GM13976 (cell line): ENCODE data around the gene MYO1E.

Experiments used
- DNase-seq: peaks from one replicate; pipeline ENCODE4 v3.0.0; 2012; ENCODE audit warnings: low spot score
- in situ Hi-C: fragments of 300-500 bp; cut with MboI; formaldehyde crosslinking; loops from one replicate; pipeline ENCODE4 v1.12.0; 2022; ENCODE audit warnings: low sequenced_read_pairs, mixed read lengths, inconsistent platforms; ENCODE audit not compliant: unreplicated experiment
- TF ChIP-seq, protein P1 (sequence below): IDR thresholded peaks from 2 replicates; pipeline ENCODE4 v1.5.1; 2012; ENCODE audit warnings: borderline replicate concordance, mild to moderate bottlenecking; ENCODE audit not compliant: insufficient read depth; ENCODE audit errors: extremely low read depth, missing control alignments, control extremely low read depth

The MYO1E gene

GRCh38 chr15:59203008-59203407 lies 169.7 kb downstream of the MYO1E start:
- in situ Hi-C loops, result no loop called here
- TF ChIP-seq, protein P1, sequence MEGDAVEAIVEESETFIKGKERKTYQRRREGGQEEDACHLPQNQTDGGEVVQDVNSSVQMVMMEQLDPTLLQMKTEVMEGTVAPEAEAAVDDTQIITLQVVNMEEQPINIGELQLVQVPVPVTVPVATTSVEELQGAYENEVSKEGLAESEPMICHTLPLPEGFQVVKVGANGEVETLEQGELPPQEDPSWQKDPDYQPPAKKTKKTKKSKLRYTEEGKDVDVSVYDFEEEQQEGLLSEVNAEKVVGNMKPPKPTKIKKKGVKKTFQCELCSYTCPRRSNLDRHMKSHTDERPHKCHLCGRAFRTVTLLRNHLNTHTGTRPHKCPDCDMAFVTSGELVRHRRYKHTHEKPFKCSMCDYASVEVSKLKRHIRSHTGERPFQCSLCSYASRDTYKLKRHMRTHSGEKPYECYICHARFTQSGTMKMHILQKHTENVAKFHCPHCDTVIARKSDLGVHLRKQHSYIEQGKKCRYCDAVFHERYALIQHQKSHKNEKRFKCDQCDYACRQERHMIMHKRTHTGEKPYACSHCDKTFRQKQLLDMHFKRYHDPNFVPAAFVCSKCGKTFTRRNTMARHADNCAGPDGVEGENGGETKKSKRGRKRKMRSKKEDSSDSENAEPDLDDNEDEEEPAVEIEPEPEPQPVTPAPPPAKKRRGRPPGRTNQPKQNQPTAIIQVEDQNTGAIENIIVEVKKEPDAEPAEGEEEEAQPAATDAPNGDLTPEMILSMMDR, result no peak
- no peak for DNase-seq

DNA sequence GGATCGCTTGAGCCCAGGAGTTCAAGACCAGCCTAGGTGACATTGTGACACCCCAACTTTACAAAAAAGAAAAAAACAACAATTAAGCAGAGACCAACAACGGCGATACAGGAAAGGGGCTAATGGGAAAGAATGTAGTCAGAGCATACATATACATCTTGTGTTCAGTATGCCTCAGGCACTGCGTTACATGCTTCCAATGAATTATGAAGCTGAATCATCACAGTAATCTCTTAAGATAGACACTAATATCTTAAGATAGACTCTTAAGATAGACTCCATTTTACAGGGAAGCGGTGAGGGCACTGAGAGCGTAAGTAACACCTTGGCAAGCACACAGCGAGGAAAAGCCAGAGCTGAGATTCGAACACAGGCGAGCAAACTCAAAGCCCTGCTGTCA lies 172.1 kb downstream of the MYO1E start:
- TF ChIP-seq, protein P1, result no peak
- no peak for DNase-seq
- in situ Hi-C loops, result no loop called here

DNA sequence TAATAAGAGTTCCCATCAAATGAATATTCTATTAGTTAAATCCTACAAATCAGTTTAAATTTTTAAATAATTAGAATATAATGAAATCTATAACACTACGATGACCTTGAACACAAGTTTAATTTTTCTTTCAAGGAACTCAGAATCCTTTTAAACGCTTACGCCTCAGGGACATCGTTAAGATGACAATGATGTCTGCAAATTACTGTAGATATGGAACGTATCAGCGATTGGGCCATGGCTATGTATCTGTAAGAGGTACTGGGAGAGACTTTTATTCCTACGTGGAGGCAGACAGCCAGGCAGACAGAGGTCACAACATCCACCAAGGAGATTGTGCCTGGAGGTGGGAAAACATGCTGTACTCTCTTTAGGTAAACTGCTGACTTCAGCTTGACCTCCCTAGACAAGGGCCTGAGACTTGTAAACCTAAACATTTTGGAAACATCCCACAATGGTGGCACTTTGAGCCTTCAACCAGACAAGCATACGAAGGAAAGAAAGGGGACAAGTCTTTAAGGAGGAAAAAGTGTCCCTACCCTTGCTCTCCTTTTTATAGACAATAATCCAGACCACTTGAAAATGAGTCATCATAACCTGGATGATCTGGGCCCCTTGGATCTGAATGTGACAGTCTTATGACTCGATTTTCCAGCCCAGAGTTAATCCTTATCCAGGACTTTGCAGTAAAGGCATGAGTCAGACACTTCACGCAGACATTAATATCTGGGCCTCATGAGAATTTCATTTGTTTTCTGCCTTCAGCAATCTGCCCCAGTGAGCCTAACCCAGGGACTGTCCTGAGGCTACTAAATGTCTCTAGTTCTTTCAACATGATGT lies 172.8 kb downstream of the MYO1E start:
- no peak for DNase-seq
- in situ Hi-C loops, result no loop called here
- TF ChIP-seq, protein P1, result no peak

DNA sequence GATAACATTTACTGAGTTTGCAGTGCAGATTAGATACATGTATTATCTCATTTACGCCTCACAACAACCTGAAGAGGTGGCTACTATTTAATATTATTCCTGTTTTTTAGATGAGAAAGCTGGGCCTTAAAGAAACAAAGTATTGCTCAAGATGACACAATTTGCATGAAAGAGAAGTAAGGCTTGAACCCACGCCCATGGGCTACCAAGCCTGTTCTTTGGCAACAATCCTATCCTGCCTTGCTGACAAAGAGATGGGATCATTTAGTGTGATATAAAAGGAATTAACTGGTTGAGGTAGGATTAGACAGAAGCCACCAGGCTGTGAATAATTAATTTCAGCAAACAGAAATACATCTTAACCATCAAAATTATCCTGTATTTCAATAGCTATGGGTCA lies 175.2 kb downstream of the MYO1E start:
- no peak for DNase-seq
- TF ChIP-seq, protein P1, result no peak
- in situ Hi-C loops, result no loop called here

GRCh38 chr15:59196416-59196815 lies 176.3 kb downstream of the MYO1E start:
- no peak for DNase-seq
- in situ Hi-C loops, result no loop called here
- TF ChIP-seq, protein P1, result no peak

- DNase-seq, result no peak
- TF ChIP-seq, protein P1, result no peak
- in situ Hi-C loops, result no loop called here
Measured at GRCh38 chr15:59194639-59195325, 177.9 kb downstream of the MYO1E start.

DNA sequence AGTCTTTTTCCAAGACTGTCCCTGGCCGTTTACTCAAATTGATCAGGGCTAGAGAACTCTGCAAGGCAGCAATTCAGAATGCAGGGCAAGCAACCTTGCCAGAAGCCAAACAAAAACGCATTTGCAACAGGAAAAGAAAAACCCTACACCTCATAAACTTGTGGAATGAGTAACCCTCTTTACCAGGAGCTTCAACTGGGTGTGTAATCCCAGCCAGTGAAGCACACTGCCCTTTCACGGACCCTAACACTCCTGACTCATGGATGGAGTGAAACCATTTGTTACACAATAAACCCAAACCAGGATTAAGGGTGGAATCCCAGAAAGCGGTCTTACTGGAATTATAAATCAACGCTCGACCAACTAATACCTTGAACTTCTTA lies 180.8 kb downstream of the MYO1E start:
- no peak for DNase-seq
- in situ Hi-C loops, result no loop called here

More for the DNA sequence above, 180.8 kb downstream of the MYO1E start:
- TF ChIP-seq, protein P1, result no peak
